SK-N-MC (cell line): ENCODE measurements around the gene CD38.

Source experiments
- EZH2 ChIP-seq: fragments of 200-600 bp; sonication (generic); IDR thresholded peaks from one replicate; pipeline ENCODE4 v1.6.1; 2017; ENCODE audit warnings: antibody characterized with exemption
- FOXP2 ChIP-seq: optimal IDR thresholded peaks from 2 replicates; pipeline ENCODE3; 2011; ENCODE audit warnings: mild to moderate bottlenecking, moderate library complexity; ENCODE audit not compliant: insufficient read depth; ENCODE audit errors: extremely low read length, control extremely low read depth
- POLR2AphosphoS5 ChIP-seq: IDR thresholded peaks from 2 replicates; pipeline ENCODE4 v1.6.1; 2012; ENCODE audit warnings: mild to moderate bottlenecking, low read depth, low read length, borderline replicate concordance

- TF ChIP-seq POLR2AphosphoS5 (no peak), FOXP2 (no peak), EZH2 (no peak)
These were observed 93.0 kb downstream of the CD38 start for GRCh38 chr4:15870921-15871664.
